A549 (cell line): ENCODE data around the gene INSIG1. TPM values are rescaled to one million over a fixed set of nuclear protein-coding genes. Genes with fewer than 3 reads are reported as not detected.

Source experiments
- ATAC-seq, 2 experiments: fragments of 200-7000 bp in 1 of 2; fragments of >200 bp in 1 of 2; cut with Nextera tagmentation in 1 of 2; cut with Tn5 transposase in 1 of 2; 3 replicates each; pipeline versions ENCODE4 v1.8.0 to v1.9.1; 2018 to 2020; ENCODE audit warnings: mild to moderate bottlenecking in 1 of 2, moderate library complexity in 1 of 2
- CTCF ChIA-PET: fragments of 300-600 bp; sonication (Branson Sonifier 250); formaldehyde crosslinking; extraction: SDS; loops from one replicate; lab custom pipeline; 2021; ENCODE audit warnings: antibody characterized with exemption, inconsistent platforms; lab: Yijun Ruan, JAX
- POLR2A ChIA-PET: fragments of 350-600 bp; formaldehyde crosslinking; extraction: SDS; loops from one replicate; lab custom pipeline; 2021; ENCODE audit warnings: antibody characterized with exemption, inconsistent platforms; lab: Yijun Ruan, JAX
- DNase-seq, 2 experiments: peaks; one replicate each; pipeline versions ENCODE4 v3.0.0 to v3.0.0-alpha.2; 2011 to 2016; ENCODE audit warnings: low read depth in 1 of 2, low spot score in 1 of 2
- FAIRE-seq: peaks from 2 replicates; lab custom pipeline; 2011; peaks lifted over from hg19 to GRCh38; lab: Jason Lieb, UNC
- H3K27ac ChIP-seq, 2 experiments: fragments of >200 bp; sonication (Bioruptor Twin); formaldehyde crosslinking; 3 replicates each; pipeline ENCODE4 v1.5.1; 2016 to 2017
- H3K4me1 ChIP-seq: fragments of >200 bp; sonication (Bioruptor Twin); formaldehyde crosslinking; 3 replicates; pipeline ENCODE4 v1.6.1; 2016
- H3K4me2 ChIP-seq: fragments of >200 bp; sonication (Bioruptor Twin); formaldehyde crosslinking; 3 replicates; pipeline ENCODE4 v1.6.1; 2016
- H3K4me3 ChIP-seq: fragments of >200 bp; sonication (Bioruptor Twin); formaldehyde crosslinking; 3 replicates; pipeline ENCODE4 v1.5.1; 2016
- H3K9me3 ChIP-seq: fragments of >200 bp; sonication (Bioruptor Twin); formaldehyde crosslinking; 3 replicates; pipeline ENCODE4 v1.6.1; 2016
- ATOH8 ChIP-seq: fragments of 250-450 bp; sonication (Bioruptor Pico); IDR thresholded peaks from 2 replicates; pipeline ENCODE4 v1.5.0; 2020; ENCODE audit warnings: low read depth, mild to moderate bottlenecking, moderate library complexity
- BCL3 ChIP-seq: fragments of >200 bp; sonication (Bioruptor Twin); formaldehyde crosslinking; IDR thresholded peaks from 3 replicates; pipeline ENCODE4 v1.6.1; 2016
- CBX2 ChIP-seq: fragments of 200-600 bp; sonication (generic); IDR thresholded peaks from 2 replicates; pipeline ENCODE4 v1.6.1; 2016; ENCODE audit warnings: low read depth, mild to moderate bottlenecking, borderline replicate concordance
- CHD4 ChIP-seq: fragments of 200-600 bp; sonication (generic); IDR thresholded peaks from 2 replicates; pipeline ENCODE4 v1.6.1; 2016; ENCODE audit warnings: antibody characterized with exemption, mild to moderate bottlenecking, borderline replicate concordance
- E2F6 ChIP-seq: IDR thresholded peaks from 2 replicates; pipeline ENCODE4 v1.6.1; 2012; ENCODE audit warnings: low read depth, borderline replicate concordance
- EHF ChIP-seq: fragments of 250-450 bp; sonication (Bioruptor Pico); IDR thresholded peaks from 2 replicates; pipeline ENCODE4 v1.5.0; 2020; ENCODE audit warnings: mild to moderate bottlenecking
- EHMT2 ChIP-seq: fragments of 200-600 bp; sonication (generic); IDR thresholded peaks from 2 replicates; pipeline ENCODE4 v1.6.1; 2016; ENCODE audit warnings: antibody characterized with exemption, low read depth, mild to moderate bottlenecking, moderate library complexity
- ELK1 ChIP-seq: fragments of 150-350 bp; IDR thresholded peaks from 2 replicates; pipeline ENCODE4 v1.6.1; 2014; ENCODE audit warnings: low read depth, mild to moderate bottlenecking, low read length
- FOSL2 ChIP-seq, 2 experiments: fragments of 450-650 bp in 1 of 2; fragments of >200 bp in 1 of 2; sonication (Bioruptor Twin) in 1 of 2; formaldehyde crosslinking; IDR thresholded peaks; 2 replicates each; pipeline versions ENCODE4 v1.5.0 to v1.6.1; 2016 to 2020; ENCODE audit warnings: mild to moderate bottlenecking in 1 of 2, moderate library complexity in 1 of 2
- GATA3 ChIP-seq: IDR thresholded peaks from 2 replicates; pipeline ENCODE4 v1.6.1; 2012; ENCODE audit warnings: borderline replicate concordance
- HEYL ChIP-seq: fragments of 250-450 bp; sonication (Bioruptor Pico); IDR thresholded peaks from 2 replicates; pipeline ENCODE4 v1.8.0; 2021; ENCODE audit warnings: mild to moderate bottlenecking, moderate library complexity
- JUN ChIP-seq, 2 experiments: fragments of >200 bp; sonication (Bioruptor Twin); formaldehyde crosslinking; IDR thresholded peaks; 2 replicates in 1 of 2; 3 replicates in 1 of 2; pipeline ENCODE4 v1.6.1; 2016 to 2017
- KDM1A ChIP-seq: fragments of 200-600 bp; sonication (generic); IDR thresholded peaks from 2 replicates; pipeline ENCODE4 v1.6.1; 2016; ENCODE audit warnings: low read depth, mild to moderate bottlenecking
- MAFK ChIP-seq: fragments of 450-650 bp; IDR thresholded peaks from 2 replicates; pipeline ENCODE4 v1.6.1; 2014; ENCODE audit not compliant: partially characterized antibody
- MAX ChIP-seq: IDR thresholded peaks from 2 replicates; pipeline ENCODE4 v1.6.1; 2012
- NFE2L2 ChIP-seq: fragments of 150-350 bp; conservative IDR thresholded peaks from 2 replicates; pipeline ENCODE4 v1.6.1; 2014; ENCODE audit warnings: low read length
- PBX3 ChIP-seq: IDR thresholded peaks from 2 replicates; pipeline ENCODE4 v1.6.1; 2012
- POLR2A ChIP-seq: IDR thresholded peaks from 2 replicates; pipeline ENCODE4 v1.6.1; 2012; ENCODE audit warnings: mild to moderate bottlenecking, low read length
- RAD21 ChIP-seq, 2 experiments: fragments of >200 bp in 1 of 2; sonication (Bioruptor Twin) in 1 of 2; formaldehyde crosslinking in 1 of 2; IDR thresholded peaks in 1 of 2; conservative IDR thresholded peaks in 1 of 2; 2 replicates in 1 of 2; 3 replicates in 1 of 2; pipeline ENCODE4 v1.6.1; 2012 to 2018; ENCODE audit warnings: inconsistent platforms in 1 of 2
- RNF2 ChIP-seq: fragments of 200-600 bp; sonication (generic); IDR thresholded peaks from 2 replicates; pipeline ENCODE4 v1.6.1; 2016; ENCODE audit warnings: low read depth, mild to moderate bottlenecking, antibody characterized with exemption, moderate library complexity, borderline replicate concordance
- ZC3H11A ChIP-seq: fragments of 450-650 bp; IDR thresholded peaks from 2 replicates; pipeline ENCODE4 v1.6.1; 2014; ENCODE audit warnings: antibody characterized with exemption, mild to moderate bottlenecking
- ZNF302 ChIP-seq: fragments of 250-450 bp; sonication (Bioruptor Pico); IDR thresholded peaks from 2 replicates; pipeline ENCODE4 v1.9.0; 2021; ENCODE audit warnings: inconsistent platforms, mild to moderate bottlenecking, moderate library complexity
- ZSCAN20 ChIP-seq: fragments of 250-450 bp; sonication (Bioruptor Pico); IDR thresholded peaks from 2 replicates; pipeline ENCODE4 v1.8.0; 2022; ENCODE audit warnings: mild to moderate bottlenecking, moderate library complexity
- WGBS: methylation state at CpG from one replicate; pipeline ENCODE4 v1.1.6; 2017; ENCODE audit errors: missing lambda C conversion rate; 5-methylcytosine and 5-hydroxymethylcytosine counted together
- polyA plus RNA-seq, 4 experiments: library from polyadenylated mRNA; depleted of rRNA in 3 of 4; stranded (reverse); fragments of >200 nt; fragmentation: RNase III in 1 of 4; extraction: RNeasy Plus Mini Kit Qiagen cat#74134 plus additional on column Dnase treatment in 1 of 4; gene quantifications; 2 replicates in 3 of 4; 3 replicates in 1 of 4; pipeline ENCODE4 v1.2.3, GENCODE V29; 2011 to 2017

Gene INSIG1
- polyA plus RNA-seq, 2 of the 4 experiments (the other 2 are of a cell fraction), result 19.7 to 33.4 TPM

GRCh38 chr7:155261031-155261985 lies 36.4 kb upstream of the INSIG1 start (continued):
- TF ChIP-seq ELK1 (no peak), MAX (no peak), ATOH8 (CRISPR knock-in tag) (no peak), EHMT2 (no peak), PBX3 (no peak), POLR2A (no peak), ZNF302 (CRISPR knock-in tag) (no peak)

- ChIA-PET CTCF (interaction anchor here (0.8 to 1.1 kb wide), 4 partner anchors 10 to 72 kb away, joined by 3 to 7 read pairs (median 3); no protein-coding TSS in a partner anchor), POLR2A (no interaction called here)
- no peak for DNase-seq
- Histone ChIP-seq H3K9me3 (no peaks in the 10 kb centered on the region), H3K4me2 (no peak overlapping the region), H3K4me1 (no peaks in the 10 kb centered on the region), H3K27ac (no peak overlapping the region), H3K4me3 (no peak overlapping the region)
- WGBS, result 78% methylated on average over 12 of the region's 12 CpGs
- FAIRE-seq, result no peak
- TF ChIP-seq ZC3H11A (no peak), MAFK (no peak), POLR2A (no peak), CBX2 (no peak), ATOH8 (CRISPR knock-in tag) (no peak), CHD4 (no peak), RNF2 (no peak)
- ATAC-seq, result no peak
Observed at GRCh38 chr7:155262031-155262430, 35.6 kb upstream of the INSIG1 start.

GRCh38 chr7:155263051-155263450 lies 34.6 kb upstream of the INSIG1 start:
- Histone ChIP-seq H3K4me2 (no peak overlapping the region), H3K4me1 (no peaks in the 10 kb centered on the region), H3K4me3 (no peak overlapping the region), H3K27ac (no peak overlapping the region), H3K9me3 (no peaks in the 10 kb centered on the region)
- FAIRE-seq (no peak), DNase-seq (no peak), ATAC-seq (no peak)
- 58% methylated on average over 13 of the region's 14 CpGs for WGBS
- no peak for TF ChIP-seq EHF (CRISPR knock-in tag)
- no peak for TF ChIP-seq RNF2
- no peak for TF ChIP-seq EHMT2
- no peak for TF ChIP-seq HEYL (CRISPR knock-in tag)
- TF ChIP-seq E2F6, result no peak
- TF ChIP-seq FOSL2 (IDR thresholded peaks at IDR 0.05), result no peak
- TF ChIP-seq FOSL2 (CRISPR knock-in tag; IDR thresholded peaks at IDR 0.05), result no peak
- TF ChIP-seq RAD21 (conservative IDR thresholded peaks at IDR 0.05 in 1 of 2, IDR thresholded peaks at IDR 0.05 in 1 of 2), result no peak
- TF ChIP-seq ELK1, result no peak
- no peak for TF ChIP-seq KDM1A
- TF ChIP-seq BCL3, result no peak
- TF ChIP-seq CHD4, result no peak
- no peak for TF ChIP-seq GATA3
- no peak for TF ChIP-seq JUN (IDR thresholded peaks at IDR 0.05)
- TF ChIP-seq NFE2L2, result no peak
- TF ChIP-seq ZSCAN20 (CRISPR knock-in tag), result no peak
- POLR2A ChIA-PET, result no interaction called here
- CTCF ChIA-PET, result interaction anchor here (0.7 to 1.0 kb wide), 2 partner anchors 10 to 69 kb away, joined by 3 to 4 read pairs; no protein-coding TSS in a partner anchor
